ENCODE measurements around the gene GAP43. TPM values are rescaled to one million over a fixed set of nuclear protein-coding genes. Genes with fewer than 3 reads are reported as not detected.

The GAP43 gene
- total and polyA plus RNA-seq, 2 of the 4 experiments (the other 2 are of a cell fraction) = 0.36 to 0.51 TPM

- intact Hi-C loops (cut with micrococcal nuclease) = no loop called here
- Histone ChIP-seq H2BK5ac (ENCODE audit: low read depth, low read length, poor library complexity, severe bottlenecking) (no peak overlapping the region), H3K23ac (ENCODE audit: low read depth, low read length) (no peak overlapping the region), H3K4me2 (ENCODE audit: low read depth, low read length) (no peak overlapping the region), H3K9me3 (ENCODE audit: control insufficient read depth, insufficient read depth, low read length) (no peaks in the 10 kb centered on the region), H4K5ac (ENCODE audit: low read depth, low read length) (no peak overlapping the region), H3K36me3 (ENCODE audit: control insufficient read depth, insufficient read depth, low read length) (no peaks in the 10 kb centered on the region), H3K4me3 (ENCODE audit: insufficient read depth, low read depth, low read length) (no peak overlapping the region), H4K91ac (ENCODE audit: insufficient read depth, low read depth, low read length) (no peak overlapping the region), H3K56ac (ENCODE audit: extremely low read depth, insufficient read depth, low read length) (no peak overlapping the region), H4K20me1 (ENCODE audit: insufficient read depth, low read length) (no peaks in the 10 kb centered on the region), H3K18ac (ENCODE audit: low read depth, low read length) (no peak overlapping the region), H3K14ac (replicated peaks; ENCODE audit: low read depth, low read length) (no peak overlapping the region), H2AK5ac (ENCODE audit: low read depth, low read length) (no peak overlapping the region), H2AK9ac (replicated peaks; ENCODE audit: low read depth, low read length, poor library complexity) (no peak overlapping the region), H4K8ac (ENCODE audit: low read depth in 2 of 2, low read length in 2 of 2) (no peak overlapping the region), H3K4ac (ENCODE audit: low read depth, low read length) (no peak overlapping the region), H2BK20ac (ENCODE audit: low read depth, low read length) (no peak overlapping the region), H2AFZ (replicated peaks; ENCODE audit: low read length, poor library complexity) (no peak overlapping the region), H3K9me1 (ENCODE audit: insufficient read depth, low read length) (no peaks in the 10 kb centered on the region), H3K27ac (ENCODE audit: insufficient read depth, low read length) (no peak overlapping the region), H3K9ac (ENCODE audit: low read depth, low read length) (no peak overlapping the region), H3K4me1 (ENCODE audit: control insufficient read depth, insufficient read depth, low read length) (no peaks in the 10 kb centered on the region), H2BK120ac (ENCODE audit: low read depth, low read length) (no peak overlapping the region), H2BK15ac (ENCODE audit: low read depth, low read length) (no peak overlapping the region), H3K27me3 (ENCODE audit: control insufficient read depth, insufficient read depth, low read length) (no peaks in the 10 kb centered on the region), H3K79me1 (ENCODE audit: low read depth in 1 of 2, low read length in 2 of 2) (no peaks in the 10 kb centered on the region)
- DNase-seq = no peak
- no peak for ATAC-seq (ENCODE audit: low read depth)
- POLR2A ChIA-PET (ENCODE audit: unreplicated experiment) = interaction anchor here (0.6 kb wide), 1 partner anchor 8 kb away, joined by 3 read pairs; no protein-coding TSS in a partner anchor
- in situ Hi-C loops (cut with MboI; ENCODE audit: low sequenced_read_pairs) = no loop called here
- no peak for TF ChIP-seq CHD1 (IDR thresholded peaks at IDR 0.05; ENCODE audit: low read depth, low read length)
- TF ChIP-seq MXI1 (IDR thresholded peaks at IDR 0.05; ENCODE audit: borderline replicate concordance, low read depth, low read length) = no peak
- no peak for TF ChIP-seq BHLHE40 (IDR thresholded peaks at IDR 0.05; ENCODE audit: low read depth, low read length)
- CTCF ChIA-PET = no interaction called here
- WGBS, 2 experiments (ENCODE audit: extremely low coverage in 2 of 2, insufficient read length in 1 of 2) = no CpG with 5 or more reads among the region's 2 CpGs
- no TSS peak for BruUV-seq (replicated peaks)
- dilution Hi-C loops (cut with HindIII; ENCODE audit: low sequenced_read_pairs, unreplicated experiment) = no loop called here
These were observed 42.8 kb downstream of the GAP43 start for GRCh38 chr3:115666081-115666480.
